Adrenal gland (tissue), 5 donors: ENCODE results near the gene HMGB4.

Source experiments
- CTCF ChIP-seq, 6 experiments: fragments of 450-650 bp in 4 of 6; fragments of 200-600 bp in 2 of 6; sonication (generic) in 1 of 6; IDR thresholded peaks; 1 replicate in 5 of 6; 2 replicates in 1 of 6; pipeline versions ENCODE4 v1.5.1 to v1.8.0; 2016 to 2021; ENCODE audit warnings: antibody characterized with exemption in 6 of 6, mild to moderate bottlenecking in 2 of 6, moderate library complexity in 1 of 6
- POLR2A ChIP-seq, 2 donors: fragments of 450-650 bp; IDR thresholded peaks; one replicate each; pipeline ENCODE4 v1.6.1; 2017; ENCODE audit warnings: antibody characterized with exemption in 2 of 2, mild to moderate bottlenecking in 2 of 2, moderate library complexity in 1 of 2
- donor health status: DM: no; HTN: no; CAD: no.

DNA sequence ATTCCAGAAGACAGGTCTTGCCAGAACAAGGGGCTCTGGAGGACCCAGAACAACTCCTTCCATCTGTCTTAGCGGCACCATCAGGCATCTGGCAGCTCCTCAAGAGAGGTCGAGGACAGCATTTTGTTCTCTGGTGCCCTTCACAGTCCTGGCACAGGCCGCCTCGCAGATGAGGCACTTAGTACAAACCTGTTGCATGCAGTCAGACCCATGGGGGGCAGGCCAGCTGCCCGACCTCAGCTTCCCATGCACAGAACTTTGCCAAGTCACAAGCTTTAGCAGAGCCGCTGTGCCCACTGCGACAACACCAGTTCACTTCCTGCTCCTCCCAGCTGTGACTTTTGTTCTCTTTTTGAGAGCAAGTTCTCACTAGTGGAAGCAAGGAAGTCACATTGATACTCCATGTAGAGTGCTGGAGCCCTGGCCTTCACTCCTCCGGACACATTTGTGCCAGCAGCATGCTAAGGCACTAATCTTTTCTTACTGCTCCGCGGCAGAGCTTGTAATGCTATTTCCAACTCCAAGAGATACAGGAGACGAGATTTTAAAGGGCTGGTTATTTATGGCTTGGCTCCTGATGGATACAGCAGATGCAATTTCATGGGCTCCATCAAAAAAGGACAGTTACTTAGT is 44.6 kb downstream of the HMGB4 start:
- TF ChIP-seq CTCF (IDR thresholded peaks at IDR 0.05) (no peak), POLR2A (IDR thresholded peaks at IDR 0.05) (no peak)
